C4-2B (cell line): ENCODE results near the gene PDE4D.

ENCODE experiments used
- ZFX ChIP-seq: fragments of 450-650 bp; IDR thresholded peaks from 2 replicates; pipeline ENCODE4 v1.6.1; 2017
- TF ChIP-seq, protein P1 (sequence below): fragments of 450-650 bp; conservative IDR thresholded peaks from 2 replicates; pipeline ENCODE4 v1.5.1; 2017; ENCODE audit warnings: mild to moderate bottlenecking

- TF ChIP-seq, protein P1, sequence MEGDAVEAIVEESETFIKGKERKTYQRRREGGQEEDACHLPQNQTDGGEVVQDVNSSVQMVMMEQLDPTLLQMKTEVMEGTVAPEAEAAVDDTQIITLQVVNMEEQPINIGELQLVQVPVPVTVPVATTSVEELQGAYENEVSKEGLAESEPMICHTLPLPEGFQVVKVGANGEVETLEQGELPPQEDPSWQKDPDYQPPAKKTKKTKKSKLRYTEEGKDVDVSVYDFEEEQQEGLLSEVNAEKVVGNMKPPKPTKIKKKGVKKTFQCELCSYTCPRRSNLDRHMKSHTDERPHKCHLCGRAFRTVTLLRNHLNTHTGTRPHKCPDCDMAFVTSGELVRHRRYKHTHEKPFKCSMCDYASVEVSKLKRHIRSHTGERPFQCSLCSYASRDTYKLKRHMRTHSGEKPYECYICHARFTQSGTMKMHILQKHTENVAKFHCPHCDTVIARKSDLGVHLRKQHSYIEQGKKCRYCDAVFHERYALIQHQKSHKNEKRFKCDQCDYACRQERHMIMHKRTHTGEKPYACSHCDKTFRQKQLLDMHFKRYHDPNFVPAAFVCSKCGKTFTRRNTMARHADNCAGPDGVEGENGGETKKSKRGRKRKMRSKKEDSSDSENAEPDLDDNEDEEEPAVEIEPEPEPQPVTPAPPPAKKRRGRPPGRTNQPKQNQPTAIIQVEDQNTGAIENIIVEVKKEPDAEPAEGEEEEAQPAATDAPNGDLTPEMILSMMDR: no peak
- no peak for TF ChIP-seq ZFX
Observed at GRCh38 chr5:59019078-59019477, 874.4 kb downstream of the PDE4D start.
